T47D (cell line): Measurements from ENCODE around the gene PTPA.

Experiments
- DNase-seq, 2 experiments: peaks; one replicate each; pipeline versions ENCODE4 v3.0.0 to v3.0.0-alpha.2; 2011 to 2012; ENCODE audit warnings: low read depth in 1 of 2, low spot score in 1 of 2
- JUND ChIP-seq: IDR thresholded peaks from 2 replicates; pipeline ENCODE4 v1.6.1; 2012; ENCODE audit warnings: low read depth
- in situ Hi-C: cut with HindIII; loops from 2 replicates; pipeline ENCODE4 v1.10.0; 2016; ENCODE audit warnings: low sequenced_read_pairs, low pct_unique_long_range_greater_than_20kb

Gene PTPA

GRCh38 chr9:129138476-129139232 lies 27.4 kb downstream of the PTPA start:
- peak in 1 of 2 experiments; percentile 38 for DNase-seq
- no peak for TF ChIP-seq JUND
- in situ Hi-C loops: no loop called here

DNA sequence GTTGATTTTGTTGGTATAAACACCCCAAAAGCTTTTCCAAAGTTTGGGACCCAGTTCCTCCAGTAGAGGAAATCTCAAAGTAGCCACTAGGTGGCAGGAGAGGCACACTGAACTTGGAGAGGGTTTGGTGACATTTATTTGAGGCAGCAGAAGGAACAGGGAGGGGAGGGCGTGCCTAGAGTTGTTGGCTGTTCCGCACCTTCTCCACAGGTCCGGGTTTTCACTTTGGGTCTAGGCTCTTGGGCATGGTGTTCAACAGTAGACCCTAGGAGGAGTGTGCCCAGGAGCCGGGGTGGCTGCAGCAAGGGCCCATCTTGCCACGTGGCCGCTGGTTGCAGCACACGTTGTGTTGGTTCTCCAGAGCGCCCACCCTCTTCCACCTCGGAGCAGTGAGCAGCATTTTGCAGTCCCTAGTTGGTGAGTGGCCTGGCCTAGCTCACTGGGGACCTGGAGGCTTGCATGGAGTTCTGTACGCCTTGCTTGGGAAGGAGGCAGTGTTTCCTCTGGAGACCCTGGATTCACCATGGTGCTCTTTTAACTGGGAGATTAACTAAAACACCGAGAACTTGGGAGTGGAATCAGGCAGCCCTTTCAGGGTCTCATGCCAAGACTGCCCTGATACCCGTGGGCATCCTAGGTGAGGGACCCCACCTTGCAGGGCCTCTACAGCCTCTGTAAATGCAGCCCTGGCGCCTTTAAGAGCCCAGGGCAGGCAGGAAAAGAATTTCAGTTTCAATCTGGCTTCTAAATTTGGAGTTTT lies 28.2 kb downstream of the PTPA start:
- no peak for TF ChIP-seq JUND
- peak; percentile 78 to 94 for DNase-seq
- in situ Hi-C loops: no loop called here

- in situ Hi-C loops: no loop called here
- peak; percentile 84 to 98 for DNase-seq
- no peak for TF ChIP-seq JUND
Observed at GRCh38 chr9:129139993-129140396, 28.8 kb downstream of the PTPA start.

GRCh38 chr9:129140397-129141065 lies 29.3 kb downstream of the PTPA start:
- TF ChIP-seq JUND: no peak
- in situ Hi-C loops: no loop called here
- DNase-seq: peak; percentile 36 to 79

DNA sequence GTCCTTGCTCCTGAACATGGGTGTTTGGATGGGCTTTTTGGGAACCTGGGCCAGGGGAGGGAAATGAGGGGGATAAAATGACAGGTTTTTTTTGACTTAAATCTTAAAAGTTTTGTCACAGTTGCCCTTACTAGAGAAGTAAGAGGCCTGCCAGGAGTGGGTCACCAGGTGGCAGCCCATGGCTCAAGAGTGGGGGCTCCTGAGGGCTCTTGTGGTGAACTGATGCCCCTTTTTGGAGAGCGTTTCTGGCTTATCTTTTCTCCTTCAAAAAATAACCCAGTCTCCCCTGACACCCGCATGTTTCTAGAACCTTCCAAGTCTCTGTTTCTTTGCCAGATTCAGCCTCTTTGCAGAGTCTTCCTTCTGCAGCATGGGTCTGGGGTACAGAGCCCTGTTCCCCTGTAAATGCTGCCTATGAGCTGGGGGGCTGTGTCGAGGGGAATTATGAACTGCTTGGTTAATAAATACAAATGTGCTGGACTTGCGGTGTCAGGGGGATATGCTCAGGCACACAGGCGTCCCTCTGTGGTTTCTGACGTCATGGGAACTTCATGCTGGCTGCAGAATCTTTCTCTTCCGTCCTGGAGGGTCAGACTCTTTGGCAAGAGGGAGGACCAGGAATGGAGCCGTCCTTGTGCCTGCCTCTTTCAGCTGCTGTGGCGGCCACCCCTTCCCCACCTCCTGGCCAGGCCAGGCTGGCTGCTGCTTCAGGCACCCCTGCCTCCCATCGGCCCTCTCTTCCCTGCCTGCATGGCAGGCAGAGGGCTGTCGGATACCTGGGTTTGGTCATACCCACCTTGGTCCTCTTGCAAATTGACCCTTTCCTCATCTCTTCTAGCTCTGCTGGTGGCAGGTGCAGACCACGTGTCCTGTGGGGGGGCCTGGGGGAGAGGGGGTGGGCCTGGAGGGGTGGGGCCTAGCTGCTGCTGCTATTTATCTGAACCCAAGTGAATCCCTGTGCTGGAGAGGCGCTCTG lies 30.1 kb downstream of the PTPA start:
- in situ Hi-C loops: no loop called here
- TF ChIP-seq JUND: no peak
- DNase-seq: peak in 1 of 2 experiments; percentile 49

GRCh38 chr9:129142138-129142935 lies 31.1 kb downstream of the PTPA start:
- no peak for DNase-seq
- no peak for TF ChIP-seq JUND
- in situ Hi-C loops: no loop called here

- TF ChIP-seq JUND: no peak
- in situ Hi-C loops: no loop called here
- DNase-seq: peak; percentile 92 to 94
Observed at GRCh38 chr9:129143031-129143927, 32.1 kb downstream of the PTPA start.

DNA sequence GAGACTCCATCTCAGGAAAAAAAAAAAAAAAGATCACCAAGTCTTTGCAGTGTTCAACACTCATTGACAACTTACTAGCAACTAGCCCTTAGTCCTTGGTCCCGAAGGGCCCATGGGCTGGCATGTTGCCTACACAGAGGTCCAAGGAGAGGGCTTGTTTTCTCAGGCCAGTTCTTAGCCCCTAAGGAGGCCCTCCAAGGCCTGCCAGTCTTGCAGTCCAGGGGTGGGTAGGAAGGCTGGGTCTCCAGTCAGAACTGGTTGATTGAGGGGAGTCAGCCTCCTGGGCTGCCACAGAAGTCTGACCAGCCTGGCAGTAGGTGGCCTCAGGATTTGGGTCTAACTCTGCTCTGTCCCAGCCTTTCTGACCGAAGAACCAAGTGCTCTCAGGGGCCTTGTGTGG lies 34.1 kb downstream of the PTPA start:
- in situ Hi-C loops: no loop called here
- no peak for DNase-seq
- TF ChIP-seq JUND: no peak

- DNase-seq: peak in 1 of 2 experiments; percentile 55
- no peak for TF ChIP-seq JUND
- in situ Hi-C loops: no loop called here
Observed at GRCh38 chr9:129145841-129146292, 34.7 kb downstream of the PTPA start.

DNA sequence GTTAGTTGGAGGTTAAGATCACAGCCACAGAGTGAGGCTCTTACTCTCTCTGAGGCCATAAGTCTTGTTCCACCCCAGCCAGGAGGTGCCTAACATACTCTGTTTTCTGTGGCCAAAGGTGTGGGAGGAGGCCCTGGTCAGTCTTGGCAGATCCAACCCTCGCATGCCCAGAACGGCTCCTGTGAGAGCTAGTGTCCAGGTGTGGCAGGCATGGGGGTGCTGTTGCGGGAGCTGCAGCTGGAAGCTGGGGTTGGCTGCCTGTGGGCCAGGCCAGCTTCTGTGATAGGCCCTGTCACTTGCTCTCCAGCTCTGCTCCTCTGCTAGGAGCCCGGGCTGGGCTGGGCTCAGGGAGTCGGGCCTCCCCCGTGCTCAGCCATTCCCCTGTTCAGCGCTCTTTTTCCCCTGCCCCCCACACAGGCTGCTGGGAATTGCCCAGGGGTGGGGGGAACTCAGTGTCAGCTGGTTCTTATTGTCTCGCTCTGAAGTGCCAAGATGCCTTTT lies 35.3 kb downstream of the PTPA start:
- in situ Hi-C loops: no loop called here
- TF ChIP-seq JUND: no peak
- DNase-seq: no peak
